Transverse colon (tissue), 4 donors: ENCODE data around the gene UTP14A.

Experiments used
- POLR2AphosphoS5 ChIP-seq, 3 donors: sonication (generic); formaldehyde crosslinking; IDR thresholded peaks; one replicate each; pipeline ENCODE4 v1.6.1; 2016; ENCODE audit warnings: antibody characterized with exemption in 3 of 3
- TF ChIP-seq, protein P1 (sequence below), 5 experiments: fragments of 200-600 bp in 3 of 5; fragments of 450-650 bp in 2 of 5; sonication (generic) in 3 of 5; IDR thresholded peaks; 1 replicate in 2 of 5; 2 replicates in 3 of 5; pipeline ENCODE4 v1.5.1; 2016 to 2017; ENCODE audit warnings: antibody characterized with exemption in 5 of 5, inconsistent platforms in 3 of 5, mild to moderate bottlenecking in 2 of 5, moderate library complexity in 1 of 5

DNA sequence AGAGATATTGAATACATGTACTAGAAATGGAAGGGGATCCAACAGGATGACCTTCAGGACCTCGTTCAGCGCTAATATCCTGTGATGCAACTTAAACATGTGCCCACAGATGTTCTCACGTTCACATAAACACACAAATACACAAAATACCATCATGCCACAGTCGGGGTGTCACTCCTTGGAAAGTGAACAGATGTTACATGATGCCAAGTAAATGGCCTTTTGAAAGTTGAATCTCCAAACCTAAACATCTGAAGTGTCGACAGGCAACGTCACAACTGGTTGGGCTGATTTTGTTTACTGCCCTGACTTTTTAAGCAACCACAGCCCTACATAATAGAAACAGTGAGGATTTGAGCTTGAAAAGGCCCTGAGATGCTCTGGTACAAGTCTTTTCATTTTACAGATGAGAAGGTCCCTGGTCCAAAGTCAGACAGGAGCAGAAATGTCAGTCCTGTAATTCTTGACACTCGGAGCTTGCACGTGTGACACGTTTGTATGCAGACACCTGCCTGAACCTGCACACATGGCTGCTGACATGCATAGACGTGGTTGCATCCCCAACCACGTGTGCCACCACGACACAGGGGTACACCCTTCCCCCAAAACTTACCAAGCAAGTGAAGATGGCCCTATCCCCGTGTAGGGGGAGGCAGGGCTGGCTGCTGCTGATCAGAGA, 53.0 kb downstream of the UTP14A start:
- TF ChIP-seq, protein P1, sequence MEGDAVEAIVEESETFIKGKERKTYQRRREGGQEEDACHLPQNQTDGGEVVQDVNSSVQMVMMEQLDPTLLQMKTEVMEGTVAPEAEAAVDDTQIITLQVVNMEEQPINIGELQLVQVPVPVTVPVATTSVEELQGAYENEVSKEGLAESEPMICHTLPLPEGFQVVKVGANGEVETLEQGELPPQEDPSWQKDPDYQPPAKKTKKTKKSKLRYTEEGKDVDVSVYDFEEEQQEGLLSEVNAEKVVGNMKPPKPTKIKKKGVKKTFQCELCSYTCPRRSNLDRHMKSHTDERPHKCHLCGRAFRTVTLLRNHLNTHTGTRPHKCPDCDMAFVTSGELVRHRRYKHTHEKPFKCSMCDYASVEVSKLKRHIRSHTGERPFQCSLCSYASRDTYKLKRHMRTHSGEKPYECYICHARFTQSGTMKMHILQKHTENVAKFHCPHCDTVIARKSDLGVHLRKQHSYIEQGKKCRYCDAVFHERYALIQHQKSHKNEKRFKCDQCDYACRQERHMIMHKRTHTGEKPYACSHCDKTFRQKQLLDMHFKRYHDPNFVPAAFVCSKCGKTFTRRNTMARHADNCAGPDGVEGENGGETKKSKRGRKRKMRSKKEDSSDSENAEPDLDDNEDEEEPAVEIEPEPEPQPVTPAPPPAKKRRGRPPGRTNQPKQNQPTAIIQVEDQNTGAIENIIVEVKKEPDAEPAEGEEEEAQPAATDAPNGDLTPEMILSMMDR (IDR thresholded peaks at IDR 0.05) = no peak
- TF ChIP-seq POLR2AphosphoS5 (IDR thresholded peaks at IDR 0.05) = no peak
